GM12872 (cell line): ENCODE results near the gene TJP3.

Source experiments
- TF ChIP-seq, protein P1 (sequence below): IDR thresholded peaks from 3 replicates; pipeline ENCODE4 v1.5.1; 2011; ENCODE audit warnings: low read depth, mild to moderate bottlenecking, low read length, moderate library complexity; ENCODE audit not compliant: insufficient read depth

TJP3 gene

GRCh38 chr19:3793799-3794198, 85.6 kb downstream of the TJP3 start:
- TF ChIP-seq, protein P1, sequence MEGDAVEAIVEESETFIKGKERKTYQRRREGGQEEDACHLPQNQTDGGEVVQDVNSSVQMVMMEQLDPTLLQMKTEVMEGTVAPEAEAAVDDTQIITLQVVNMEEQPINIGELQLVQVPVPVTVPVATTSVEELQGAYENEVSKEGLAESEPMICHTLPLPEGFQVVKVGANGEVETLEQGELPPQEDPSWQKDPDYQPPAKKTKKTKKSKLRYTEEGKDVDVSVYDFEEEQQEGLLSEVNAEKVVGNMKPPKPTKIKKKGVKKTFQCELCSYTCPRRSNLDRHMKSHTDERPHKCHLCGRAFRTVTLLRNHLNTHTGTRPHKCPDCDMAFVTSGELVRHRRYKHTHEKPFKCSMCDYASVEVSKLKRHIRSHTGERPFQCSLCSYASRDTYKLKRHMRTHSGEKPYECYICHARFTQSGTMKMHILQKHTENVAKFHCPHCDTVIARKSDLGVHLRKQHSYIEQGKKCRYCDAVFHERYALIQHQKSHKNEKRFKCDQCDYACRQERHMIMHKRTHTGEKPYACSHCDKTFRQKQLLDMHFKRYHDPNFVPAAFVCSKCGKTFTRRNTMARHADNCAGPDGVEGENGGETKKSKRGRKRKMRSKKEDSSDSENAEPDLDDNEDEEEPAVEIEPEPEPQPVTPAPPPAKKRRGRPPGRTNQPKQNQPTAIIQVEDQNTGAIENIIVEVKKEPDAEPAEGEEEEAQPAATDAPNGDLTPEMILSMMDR = no peak

DNA sequence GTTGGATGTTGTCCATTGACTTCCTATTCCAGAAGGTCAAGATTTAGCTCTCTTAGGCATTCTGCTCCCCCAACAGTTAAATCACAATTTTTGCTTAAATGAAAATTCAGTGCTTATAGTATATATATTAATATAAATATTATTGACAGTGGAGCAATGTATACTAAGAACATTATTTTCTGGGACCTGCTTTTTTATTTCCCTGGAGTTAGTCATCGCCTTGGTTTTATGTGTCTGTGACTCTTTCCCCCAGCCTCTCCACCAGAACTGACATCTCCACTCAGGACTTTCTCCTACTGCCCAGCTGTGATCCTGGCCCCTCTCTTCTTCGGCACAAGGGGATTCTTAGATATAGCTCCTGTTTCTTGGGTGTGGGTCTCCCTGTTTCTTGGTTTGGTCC, 88.2 kb downstream of the TJP3 start:
- TF ChIP-seq, protein P1 = no peak

DNA sequence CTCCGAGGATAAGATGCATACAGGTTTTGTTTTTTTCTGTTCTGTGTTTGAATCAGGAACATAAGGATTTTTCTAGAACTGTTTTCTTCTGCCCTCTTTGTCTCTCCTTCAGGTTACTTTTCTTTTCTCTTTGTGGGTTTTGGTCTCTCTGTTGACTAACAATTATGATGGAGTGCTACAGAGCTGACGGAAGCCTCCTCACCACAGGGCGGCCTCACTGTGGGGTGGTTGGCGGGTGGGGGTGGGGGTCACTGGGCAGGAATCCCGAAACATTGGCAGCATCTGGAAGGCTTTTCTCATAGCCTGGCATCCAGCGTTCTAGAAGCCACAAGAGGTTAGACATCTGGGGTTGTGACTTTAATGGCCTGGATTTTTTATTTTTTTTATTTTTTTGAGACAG, 90.0 kb downstream of the TJP3 start:
- TF ChIP-seq, protein P1 = no peak
